GM18526 (cell line): ENCODE measurements around the gene TMEM254.

Experiments
- POLR2A ChIP-seq: IDR thresholded peaks from 3 replicates; pipeline ENCODE4 v1.6.1; 2011; ENCODE audit not compliant: insufficient read length; ENCODE audit errors: extremely low read depth

Gene TMEM254

GRCh38 chr10:80078448-80079311, at the start of gene TMEM254:
Gene TMEM254 (plus strand): TSS chr10:80078665. CDS start chr10:80078700, 35 bp downstream.
- peak; percentile 48 for TF ChIP-seq POLR2A

- TF ChIP-seq POLR2A, result no peak
Measured at GRCh38 chr10:80032503-80032902, 46.0 kb upstream of the TMEM254 start.

GRCh38 chr10:80041162-80041561, 37.3 kb upstream of the TMEM254 start:
- TF ChIP-seq POLR2A, result no peak

GRCh38 chr10:80046629-80047441, 31.6 kb upstream of the TMEM254 start:
- TF ChIP-seq POLR2A, result no peak

GRCh38 chr10:80050752-80051151, 27.7 kb upstream of the TMEM254 start:
- no peak for TF ChIP-seq POLR2A

- TF ChIP-seq POLR2A, result no peak
Measured at GRCh38 chr10:80051993-80052392, 26.5 kb upstream of the TMEM254 start.

- TF ChIP-seq POLR2A, result no peak
Measured at GRCh38 chr10:80055760-80056159, 22.7 kb upstream of the TMEM254 start.

GRCh38 chr10:80057171-80057570, 21.3 kb upstream of the TMEM254 start:
- no peak for TF ChIP-seq POLR2A

- no peak for TF ChIP-seq POLR2A
Measured at GRCh38 chr10:80064120-80064886, 14.2 kb upstream of the TMEM254 start.

GRCh38 chr10:80066809-80067208, 11.7 kb upstream of the TMEM254 start:
- no peak for TF ChIP-seq POLR2A

GRCh38 chr10:80068270-80068669, 10.2 kb upstream of the TMEM254 start:
- no peak for TF ChIP-seq POLR2A

GRCh38 chr10:80070057-80070456, 8.4 kb upstream of the TMEM254 start:
- TF ChIP-seq POLR2A, result no peak

GRCh38 chr10:80072584-80072983, 5.9 kb upstream of the TMEM254 start:
- no peak for TF ChIP-seq POLR2A

GRCh38 chr10:80075781-80076180, 2.7 kb upstream of the TMEM254 start:
- no peak for TF ChIP-seq POLR2A

- no peak for TF ChIP-seq POLR2A
Measured at GRCh38 chr10:80077869-80078447, 507 bp upstream of the TMEM254 start.
